Lower leg skin (tissue), 3 donors: ENCODE data around the gene ZNF862.

Experiments used
- CTCF ChIP-seq, 3 donors: fragments of 450-650 bp; IDR thresholded peaks; one replicate each; pipeline ENCODE4 v1.5.1; 2016; ENCODE audit warnings: antibody characterized with exemption in 3 of 3, mild to moderate bottlenecking in 3 of 3, moderate library complexity in 2 of 3
- POLR2A ChIP-seq, 2 donors: fragments of 450-650 bp; IDR thresholded peaks; one replicate each; pipeline ENCODE4 v1.6.1; 2016 to 2017; ENCODE audit warnings: antibody characterized with exemption in 2 of 2, mild to moderate bottlenecking in 1 of 2, moderate library complexity in 1 of 2

- TF ChIP-seq CTCF (IDR thresholded peaks at IDR 0.05) (no peak), POLR2A (IDR thresholded peaks at IDR 0.05) (no peak)
Observed at GRCh38 chr7:149819141-149819960, 18.8 kb upstream of the ZNF862 start.
